ENCODE measurements around the gene SECTM1. TPM values are rescaled to one million over a fixed set of nuclear protein-coding genes. Genes with fewer than 3 reads are reported as not detected.

SECTM1 gene
- polyA plus RNA-seq, 2 of the 4 experiments (the other 2 are of a cell fraction): 0.22 to 2.0 TPM

DNA sequence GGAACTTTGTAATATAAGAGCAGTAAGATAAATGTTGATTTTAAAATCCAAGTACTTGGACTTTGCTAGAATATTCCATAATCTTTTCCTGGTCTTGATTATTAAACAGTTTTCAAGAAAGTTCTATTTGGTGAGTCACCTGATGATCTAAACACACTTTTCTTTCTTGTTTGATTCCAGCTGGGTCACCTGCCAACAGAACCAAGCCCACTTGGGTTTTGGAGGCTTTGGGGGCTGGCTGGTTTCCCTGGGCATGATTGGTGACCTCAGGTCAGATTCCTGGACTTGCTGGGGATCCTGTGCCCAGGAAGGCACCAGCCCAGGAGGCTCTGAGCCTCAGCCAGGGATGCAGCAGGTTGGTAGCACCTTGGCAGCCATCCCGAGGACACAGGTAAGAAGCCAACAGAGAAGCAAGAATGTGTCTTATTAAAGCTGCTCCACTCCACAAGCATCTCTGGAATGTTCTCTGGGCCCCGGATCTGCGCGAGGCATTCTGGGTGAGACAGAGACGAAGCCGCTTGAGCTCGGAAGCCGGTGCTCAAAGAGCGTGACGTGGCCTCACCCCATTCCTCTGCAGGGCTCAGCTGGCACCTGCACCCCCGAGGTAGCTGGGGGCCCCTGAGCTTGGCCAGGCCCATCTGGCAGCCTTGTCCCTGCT is 22.3 kb upstream of the SECTM1 start (continued):
- TF ChIP-seq CBX2 (IDR thresholded peaks at IDR 0.05; ENCODE audit: borderline replicate concordance, low read depth): no peak

GRCh38 chr17:82354804-82355308 is 21.3 kb upstream of the SECTM1 start:
- no peak overlapping the region for H3K27ac ChIP-seq
- no peak for DNase-seq (ENCODE audit: low read depth in 1 of 2, low spot score in 1 of 2)
- ChIA-PET POLR2A (no interaction called here), CTCF (interaction anchor here (0.6 to 5.8 kb wide), 6 partner anchors 15 to 118 kb away, joined by 3 to 44 read pairs (median 4); no protein-coding TSS in a partner anchor)
- H3K4me2 ChIP-seq: no peak overlapping the region
- no peak for FAIRE-seq
- WGBS (ENCODE audit: missing lambda C conversion rate): 70% methylated on average over 7 of the region's 7 CpGs
- no peak for TF ChIP-seq RCOR1 (IDR thresholded peaks at IDR 0.05; ENCODE audit: low read depth, low read length)
- H3K4me1 ChIP-seq: peaks cover 18% of the 10 kb centered on the region
- no peak for ATAC-seq
- no peaks in the 10 kb centered on the region for H3K9me3 ChIP-seq
- H3K4me3 ChIP-seq: no peak overlapping the region

DNA sequence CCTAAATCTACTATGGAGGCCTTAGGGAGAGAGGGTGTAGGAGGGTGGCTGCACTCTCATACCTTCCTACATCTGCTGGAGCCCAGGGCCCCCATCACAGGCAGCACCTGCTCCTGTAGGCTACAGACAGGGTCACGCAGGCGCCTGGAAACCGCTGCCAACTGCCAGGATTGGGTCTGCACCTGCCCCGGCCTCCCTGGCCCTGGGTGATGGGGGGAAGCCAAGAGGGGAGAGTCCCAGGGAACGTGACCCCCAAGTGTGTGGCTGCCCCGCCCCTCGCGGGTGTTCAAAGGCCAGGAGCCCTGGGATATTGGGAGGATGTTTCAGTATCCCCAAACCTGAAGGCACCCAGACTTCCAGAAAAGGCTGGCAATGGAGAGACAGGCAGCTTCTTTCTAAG is 19.9 kb upstream of the SECTM1 start:
- ChIA-PET POLR2A (no interaction called here), CTCF (interaction anchor here (0.9 to 5.8 kb wide), 8 partner anchors 9 to 117 kb away, joined by 4 to 52 read pairs (median 12); partner anchors contain the start of gene SECTM1)
- FAIRE-seq (no peak), DNase-seq (ENCODE audit: low read depth in 1 of 2, low spot score in 1 of 2) (no peak), ATAC-seq (no peak)
- H3K4me3 ChIP-seq: no peak overlapping the region
- no peak overlapping the region for H3K27ac ChIP-seq
- 60% methylated on average over 5 of the region's 8 CpGs for WGBS (ENCODE audit: missing lambda C conversion rate)
- TF ChIP-seq POLR2AphosphoS2 (conservative IDR thresholded peaks at IDR 0.05; ENCODE audit: low read length) (no peak), MAZ (IDR thresholded peaks at IDR 0.05; ENCODE audit: borderline replicate concordance, low read depth, low read length) (no peak), E2F6 (IDR thresholded peaks at IDR 0.05; ENCODE audit: borderline replicate concordance, low read depth) (no peak), ZNF302 (CRISPR knock-in tag; IDR thresholded peaks at IDR 0.05) (no peak), REST (IDR thresholded peaks at IDR 0.05) (no peak), FOSL2 (IDR thresholded peaks at IDR 0.05) (no peak), FOSL2 (CRISPR knock-in tag; IDR thresholded peaks at IDR 0.05) (no peak), SREBF2 (IDR thresholded peaks at IDR 0.05) (no peak), HES2 (IDR thresholded peaks at IDR 0.05) (no peak), FOSB (CRISPR knock-in tag; IDR thresholded peaks at IDR 0.05) (no peak), FOXS1 (CRISPR knock-in tag; IDR thresholded peaks at IDR 0.05) (no peak), HOXA7 (CRISPR knock-in tag; IDR thresholded peaks at IDR 0.05) (no peak), RNF2 (IDR thresholded peaks at IDR 0.05; ENCODE audit: borderline replicate concordance, low read depth) (no peak)
- TF ChIP-seq, protein P1, sequence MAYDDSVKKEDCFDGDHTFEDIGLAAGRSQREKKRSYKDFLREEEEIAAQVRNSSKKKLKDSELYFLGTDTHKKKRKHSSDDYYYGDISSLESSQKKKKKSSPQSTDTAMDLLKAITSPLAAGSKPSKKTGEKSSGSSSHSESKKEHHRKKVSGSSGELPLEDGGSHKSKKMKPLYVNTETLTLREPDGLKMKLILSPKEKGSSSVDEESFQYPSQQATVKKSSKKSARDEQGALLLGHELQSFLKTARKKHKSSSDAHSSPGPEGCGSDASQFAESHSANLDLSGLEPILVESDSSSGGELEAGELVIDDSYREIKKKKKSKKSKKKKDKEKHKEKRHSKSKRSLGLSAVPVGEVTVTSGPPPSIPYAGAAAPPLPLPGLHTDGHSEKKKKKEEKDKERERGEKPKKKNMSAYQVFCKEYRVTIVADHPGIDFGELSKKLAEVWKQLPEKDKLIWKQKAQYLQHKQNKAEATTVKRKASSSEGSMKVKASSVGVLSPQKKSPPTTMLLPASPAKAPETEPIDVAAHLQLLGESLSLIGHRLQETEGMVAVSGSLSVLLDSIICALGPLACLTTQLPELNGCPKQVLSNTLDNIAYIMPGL (CRISPR knock-in tag; IDR thresholded peaks at IDR 0.05; ENCODE audit: borderline replicate concordance): no peak
- TF ChIP-seq, protein P2, sequence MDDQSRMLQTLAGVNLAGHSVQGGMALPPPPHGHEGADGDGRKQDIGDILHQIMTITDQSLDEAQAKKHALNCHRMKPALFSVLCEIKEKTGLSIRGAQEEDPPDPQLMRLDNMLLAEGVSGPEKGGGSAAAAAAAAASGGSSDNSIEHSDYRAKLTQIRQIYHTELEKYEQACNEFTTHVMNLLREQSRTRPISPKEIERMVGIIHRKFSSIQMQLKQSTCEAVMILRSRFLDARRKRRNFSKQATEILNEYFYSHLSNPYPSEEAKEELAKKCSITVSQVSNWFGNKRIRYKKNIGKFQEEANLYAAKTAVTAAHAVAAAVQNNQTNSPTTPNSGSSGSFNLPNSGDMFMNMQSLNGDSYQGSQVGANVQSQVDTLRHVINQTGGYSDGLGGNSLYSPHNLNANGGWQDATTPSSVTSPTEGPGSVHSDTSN (IDR thresholded peaks at IDR 0.05): no peak
- no peak overlapping the region for H3K4me2 ChIP-seq
- no peaks in the 10 kb centered on the region for H3K9me3 ChIP-seq
- H3K4me1 ChIP-seq: peaks cover 17% of the 10 kb centered on the region; the same call in 1 of the 3 replicates
